Kidney epithelial cell (primary cell): ENCODE data around the gene PNKD. TPM values are rescaled to one million over a fixed set of nuclear protein-coding genes. Genes with fewer than 3 reads are reported as not detected.

Experiments
- DNase-seq: peaks from one replicate; pipeline ENCODE4 v3.0.0-alpha.2; 2010; ENCODE audit warnings: low read depth
- H3K27me3 ChIP-seq: 2 replicates; pipeline ENCODE4 v1.6.0; 2011; ENCODE audit warnings: low read length; ENCODE audit not compliant: control insufficient read depth, insufficient read depth
- H3K36me3 ChIP-seq: 2 replicates; pipeline ENCODE4 v1.5.1; 2011; ENCODE audit warnings: low read length; ENCODE audit not compliant: control insufficient read depth, insufficient read depth
- H3K4me3 ChIP-seq: 2 replicates; pipeline ENCODE4 v1.5.1; 2011; ENCODE audit warnings: low read depth, mild to moderate bottlenecking, control low read depth, low read length
- total RNA-seq: library from RNA; depleted of rRNA; stranded (reverse); fragments of >200 nt; gene quantifications from 2 replicates; pipeline ENCODE4 v1.2.3, GENCODE V29; 2015
- TF ChIP-seq, protein P1 (sequence below): IDR thresholded peaks from 2 replicates; pipeline ENCODE4 v1.5.1; 2011; ENCODE audit warnings: mild to moderate bottlenecking, moderate library complexity, low read length, control low read depth, inconsistent platforms; ENCODE audit not compliant: insufficient read depth, poor library complexity, severe bottlenecking

Gene PNKD
- total RNA-seq, 1 donor from 2014 or later: 45.4 TPM

DNA sequence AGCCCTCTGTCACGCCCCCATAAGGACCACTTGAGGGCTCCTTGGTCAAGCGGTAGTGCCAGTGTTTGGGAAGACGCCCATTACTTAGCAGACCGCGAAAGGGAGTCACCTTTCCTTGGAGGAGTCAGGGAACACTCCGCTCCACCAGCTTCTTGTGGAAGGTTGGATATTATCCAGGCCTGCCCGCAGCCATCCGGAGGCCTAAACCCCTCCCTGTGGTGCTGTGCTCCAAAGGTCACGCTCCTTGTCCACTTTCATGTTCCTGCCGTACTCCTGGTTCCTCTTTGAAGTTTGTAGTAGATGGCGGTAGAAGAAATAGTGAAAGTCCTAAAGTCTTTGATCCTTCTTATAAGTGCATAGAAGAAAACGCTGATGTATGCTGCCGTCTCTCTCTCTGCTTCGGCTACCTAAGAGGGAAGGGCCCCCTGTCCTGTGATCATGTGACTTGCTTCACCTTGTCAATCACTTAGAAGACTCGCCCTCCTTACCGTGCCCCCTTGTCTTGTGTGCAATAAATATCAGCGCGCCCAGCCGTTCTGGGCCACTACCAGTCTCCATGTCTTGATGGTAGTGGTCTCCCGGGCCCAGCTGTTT lies 84.6 kb downstream of the PNKD start:
- DNase-seq: no peak
- TF ChIP-seq, protein P1, sequence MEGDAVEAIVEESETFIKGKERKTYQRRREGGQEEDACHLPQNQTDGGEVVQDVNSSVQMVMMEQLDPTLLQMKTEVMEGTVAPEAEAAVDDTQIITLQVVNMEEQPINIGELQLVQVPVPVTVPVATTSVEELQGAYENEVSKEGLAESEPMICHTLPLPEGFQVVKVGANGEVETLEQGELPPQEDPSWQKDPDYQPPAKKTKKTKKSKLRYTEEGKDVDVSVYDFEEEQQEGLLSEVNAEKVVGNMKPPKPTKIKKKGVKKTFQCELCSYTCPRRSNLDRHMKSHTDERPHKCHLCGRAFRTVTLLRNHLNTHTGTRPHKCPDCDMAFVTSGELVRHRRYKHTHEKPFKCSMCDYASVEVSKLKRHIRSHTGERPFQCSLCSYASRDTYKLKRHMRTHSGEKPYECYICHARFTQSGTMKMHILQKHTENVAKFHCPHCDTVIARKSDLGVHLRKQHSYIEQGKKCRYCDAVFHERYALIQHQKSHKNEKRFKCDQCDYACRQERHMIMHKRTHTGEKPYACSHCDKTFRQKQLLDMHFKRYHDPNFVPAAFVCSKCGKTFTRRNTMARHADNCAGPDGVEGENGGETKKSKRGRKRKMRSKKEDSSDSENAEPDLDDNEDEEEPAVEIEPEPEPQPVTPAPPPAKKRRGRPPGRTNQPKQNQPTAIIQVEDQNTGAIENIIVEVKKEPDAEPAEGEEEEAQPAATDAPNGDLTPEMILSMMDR: no peak
- no peak overlapping the region for H3K4me3 ChIP-seq
- no peaks in the 10 kb centered on the region for H3K36me3 ChIP-seq
- no peaks in the 10 kb centered on the region for H3K27me3 ChIP-seq

- no peak for DNase-seq
- Histone ChIP-seq H3K36me3 (no peaks in the 10 kb centered on the region), H3K4me3 (no peak overlapping the region), H3K27me3 (no peaks in the 10 kb centered on the region)
- TF ChIP-seq, protein P1: no peak
These were observed 87.2 kb downstream of the PNKD start for GRCh38 chr2:218357236-218358177.

- Histone ChIP-seq H3K36me3 (no peaks in the 10 kb centered on the region), H3K4me3 (no peak overlapping the region), H3K27me3 (no peaks in the 10 kb centered on the region)
- DNase-seq: no peak
- TF ChIP-seq, protein P1: no peak
These were observed 90.1 kb downstream of the PNKD start for GRCh38 chr2:218360453-218360852.

DNA sequence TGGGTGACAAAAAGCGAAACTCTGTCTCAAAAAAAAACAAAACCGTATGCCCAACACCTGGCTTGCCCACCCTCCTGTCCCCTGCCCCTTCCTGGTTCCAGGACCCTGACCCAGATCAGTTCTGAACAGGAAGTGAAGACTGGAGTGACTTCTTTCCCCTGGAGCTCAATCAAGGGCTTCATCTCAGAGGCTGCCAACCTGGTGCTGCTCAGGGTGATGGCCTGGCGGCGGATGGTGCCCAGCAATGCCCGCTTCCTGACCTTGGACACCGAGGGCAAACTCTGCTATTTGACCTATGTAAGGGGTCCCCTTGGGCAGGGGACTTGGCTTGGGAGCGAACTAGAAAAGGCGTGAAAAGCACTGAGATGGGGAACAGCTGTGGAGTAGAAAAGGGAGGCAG lies 92.3 kb downstream of the PNKD start:
- TF ChIP-seq, protein P1: no peak
- H3K36me3 ChIP-seq: no peaks in the 10 kb centered on the region
- H3K27me3 ChIP-seq: no peaks in the 10 kb centered on the region
- no peak for DNase-seq
- H3K4me3 ChIP-seq: no peak overlapping the region

- Histone ChIP-seq H3K36me3 (no peaks in the 10 kb centered on the region), H3K4me3 (no peak overlapping the region), H3K27me3 (no peaks in the 10 kb centered on the region)
- TF ChIP-seq, protein P1: no peak
- no peak for DNase-seq
These were observed 93.4 kb downstream of the PNKD start for GRCh38 chr2:218363736-218364135.
